Measurements from ENCODE around the gene FREM2. TPM values are rescaled to one million over a fixed set of nuclear protein-coding genes. Genes with fewer than 3 reads are reported as not detected.

The FREM2 gene
- total and polyA plus RNA-seq, 9 of the 15 experiments (the other 6 are each of a cell fraction or from before 2014, with no cell fraction given), result under 0.01 to 0.02 TPM; not detected in 7

GRCh38 chr13:38862443-38862842, 175.6 kb downstream of the FREM2 start:
- Histone ChIP-seq H4K20me1 (replicated peaks; ENCODE audit: control insufficient read depth, insufficient read depth, low read length) (no peaks in the 10 kb centered on the region), H3K79me2 (ENCODE audit: control insufficient read depth, insufficient read depth, low read length) (no peaks in the 10 kb centered on the region), H3K4me1 (replicated peaks in 1 of 2; ENCODE audit: control insufficient read depth in 2 of 2, insufficient read depth in 2 of 2, low read length in 2 of 2) (no peaks in the 10 kb centered on the region), H3K36me3 (ENCODE audit: control insufficient read depth, insufficient read depth, low read length) (no peaks in the 10 kb centered on the region), H3K4me2 (ENCODE audit: insufficient read depth, low read length) (no peak overlapping the region), H3K9me3 (replicated peaks; ENCODE audit: control insufficient read depth, insufficient read depth, low read depth, low read length) (no peaks in the 10 kb centered on the region), H3K9me1 (ENCODE audit: control insufficient read depth, insufficient read depth, low read length) (no peaks in the 10 kb centered on the region), H3K9ac (ENCODE audit: insufficient read depth in 1 of 2, low read depth in 2 of 2, low read length in 2 of 2) (no peak overlapping the region), H3K27ac (ENCODE audit: extremely low read depth, low read depth, low read length) (no peak overlapping the region), H3K4me3 (no peak overlapping the region), H3K27me3 (ENCODE audit: control insufficient read depth in 2 of 2, insufficient read depth in 2 of 2, low read length in 2 of 2) (no peaks in the 10 kb centered on the region), H2AFZ (ENCODE audit: low read depth, low read length) (no peak overlapping the region)
- FAIRE-seq (no peak), ATAC-seq (no peak), DNase-seq (ENCODE audit: extremely low read depth in 1 of 4, low spot score in 3 of 4) (no peak)
- 6% methylated on average over 2 of the region's 2 CpGs for WGBS (ENCODE audit: insufficient coverage, low coverage, missing lambda C conversion rate)
- POLR2A ChIA-PET, result no interaction called here
- TF ChIP-seq ZNF274 (IDR thresholded peaks at IDR 0.05; ENCODE audit: borderline replicate concordance, low read depth, low read length) (no peak), ZFX (CRISPR knock-in tag; IDR thresholded peaks at IDR 0.05) (no peak), MCM3 (IDR thresholded peaks at IDR 0.05) (no peak), FOXM1 (IDR thresholded peaks at IDR 0.05; ENCODE audit: low read depth) (no peak), FOXM1 (CRISPR knock-in tag; IDR thresholded peaks at IDR 0.05; ENCODE audit: low read depth) (no peak)
- intact Hi-C loops (cut with micrococcal nuclease), result no loop called here
- BruUV-seq (replicated peaks), result no TSS peak
- CTCF ChIA-PET (ENCODE audit: low intra/inter-chr PET ratio), result no interaction called here
- in situ Hi-C loops (cut with MboI), result no loop called here

- ATAC-seq, result no peak
- Histone ChIP-seq H3K9me1 (ENCODE audit: control insufficient read depth, insufficient read depth, low read length) (no peaks in the 10 kb centered on the region), H4K20me1 (replicated peaks; ENCODE audit: control insufficient read depth, insufficient read depth, low read length) (no peaks in the 10 kb centered on the region), H3K27ac (ENCODE audit: extremely low read depth, low read depth, low read length) (no peak overlapping the region), H2AFZ (ENCODE audit: low read depth, low read length) (no peak overlapping the region), H3K4me1 (replicated peaks in 1 of 2; ENCODE audit: control insufficient read depth in 2 of 2, insufficient read depth in 2 of 2, low read length in 2 of 2) (no peaks in the 10 kb centered on the region), H3K27me3 (ENCODE audit: control insufficient read depth in 2 of 2, insufficient read depth in 2 of 2, low read length in 2 of 2) (no peaks in the 10 kb centered on the region), H3K4me3 (no peak overlapping the region), H3K9ac (ENCODE audit: insufficient read depth in 1 of 2, low read depth in 2 of 2, low read length in 2 of 2) (no peak overlapping the region), H3K36me3 (ENCODE audit: control insufficient read depth, insufficient read depth, low read length) (no peaks in the 10 kb centered on the region), H3K4me2 (ENCODE audit: insufficient read depth, low read length) (no peak overlapping the region), H3K9me3 (replicated peaks; ENCODE audit: control insufficient read depth, insufficient read depth, low read depth, low read length) (no peaks in the 10 kb centered on the region), H3K79me2 (ENCODE audit: control insufficient read depth, insufficient read depth, low read length) (no peaks in the 10 kb centered on the region)
- DNase-seq (ENCODE audit: extremely low read depth in 1 of 4, low spot score in 3 of 4), result no peak
- ChIA-PET CTCF (ENCODE audit: low intra/inter-chr PET ratio) (no interaction called here), POLR2A (no interaction called here)
- no TSS peak for BruUV-seq (replicated peaks)
- no peak for FAIRE-seq
- in situ Hi-C loops (cut with MboI) (no loop called here), intact Hi-C loops (cut with micrococcal nuclease) (no loop called here)
- WGBS (ENCODE audit: insufficient coverage, low coverage, missing lambda C conversion rate), result 0% methylated on average over 1 of the region's 3 CpGs
- TF ChIP-seq ELF1 (tag; IDR thresholded peaks at IDR 0.05) (no peak), ZFPM2 (CRISPR knock-in tag; IDR thresholded peaks at IDR 0.05) (no peak), ZNF143 (CRISPR knock-in tag; IDR thresholded peaks at IDR 0.05) (no peak), ZNF12 (CRISPR knock-in tag; IDR thresholded peaks at IDR 0.05) (no peak), JUND (IDR thresholded peaks at IDR 0.05; ENCODE audit: borderline replicate concordance, low read depth, low read length) (no peak), JUND (tag; IDR thresholded peaks at IDR 0.05; ENCODE audit: borderline replicate concordance, low read depth, low read length) (no peak), ZNF75A (CRISPR knock-in tag; IDR thresholded peaks at IDR 0.05) (no peak), FOXA3 (CRISPR knock-in tag; conservative IDR thresholded peaks at IDR 0.05 in 1 of 2, IDR thresholded peaks at IDR 0.05 in 1 of 2) (no peak), XRCC3 (IDR thresholded peaks at IDR 0.05) (no peak), HCFC1 (IDR thresholded peaks at IDR 0.05; ENCODE audit: low read depth, low read length) (no peak), ZKSCAN3 (CRISPR knock-in tag; IDR thresholded peaks at IDR 0.05) (no peak), KHSRP (IDR thresholded peaks at IDR 0.05) (no peak), DACH1 (IDR thresholded peaks at IDR 0.05; ENCODE audit: partially characterized antibody) (no peak), CTCF (IDR thresholded peaks at IDR 0.05 in 2 of 3, conservative IDR thresholded peaks at IDR 0.05 in 1 of 3; ENCODE audit: insufficient read depth in 2 of 3, low read depth in 1 of 3, low read length in 3 of 3) (no peak), FOXJ3 (CRISPR knock-in tag; IDR thresholded peaks at IDR 0.05) (no peak)
Measured at GRCh38 chr13:38863536-38863935, 176.7 kb downstream of the FREM2 start.
